ENCODE measurements around the gene RGS19. TPM values are rescaled to one million over a fixed set of nuclear protein-coding genes. Genes with fewer than 3 reads are reported as not detected.

Gene RGS19
- total and polyA plus RNA-seq, 2 of the 8 experiments (the other 6 are each of a cell fraction or from before 2014, with no cell fraction given): 12.7 to 16.8 TPM

GRCh38 chr20:64057628-64058498, 21.5 kb downstream of the RGS19 start:
- no peak overlapping the region for H3K56ac ChIP-seq (replicated peaks; ENCODE audit: insufficient read length, low read depth, low read length)
- H2BK20ac ChIP-seq (ENCODE audit: low read length): no peak overlapping the region; the same call in 1 of the 2 replicates
- H2BK120ac ChIP-seq (replicated peaks; ENCODE audit: low read depth, low read length): no peak overlapping the region
- no peak overlapping the region for H4K91ac ChIP-seq (replicated peaks; ENCODE audit: insufficient read length, low read length)
- no peak overlapping the region for H2AFZ ChIP-seq (ENCODE audit: low read length)
- peak overlapping the region; percentile 93 for H3K4ac ChIP-seq (replicated peaks; ENCODE audit: insufficient read length, low read depth, low read length)
- peak overlapping the region; percentile 88 for H4K8ac ChIP-seq (ENCODE audit: extremely low read depth, insufficient read depth, low read length)
- peak overlapping the region in 1 of 2 experiments; percentile 57; a peak in 1 of 4 replicates for H3K4me2 ChIP-seq (ENCODE audit: insufficient read depth in 1 of 2, low read depth in 2 of 2, low read length in 2 of 2)
- no peaks in the 10 kb centered on the region for H3K79me1 ChIP-seq (ENCODE audit: low read depth, low read length)
- no peak overlapping the region for H3K9ac ChIP-seq (replicated peaks in 1 of 4; ENCODE audit: extremely low read depth in 1 of 4, low read depth in 3 of 4, low read length in 3 of 4)
- H3K23me2 ChIP-seq (ENCODE audit: low read depth, low read length): no peaks in the 10 kb centered on the region; the same call in 1 of the 2 replicates
- peaks cover 0 to 5% (median 2%) of the 10 kb centered on the region in 4 experiments; a peak in 2 of 7 replicates for H3K27me3 ChIP-seq (replicated peaks in 1 of 4; ENCODE audit: control insufficient read depth in 3 of 4, extremely low read depth in 1 of 4, insufficient read depth in 3 of 4, low read length in 3 of 4)
- H4K20me1 ChIP-seq (replicated peaks in 1 of 2; ENCODE audit: control insufficient read depth in 1 of 2, insufficient read depth in 2 of 2, low read length in 2 of 2): no peaks in the 10 kb centered on the region
- WGBS, 2 experiments (ENCODE audit: extremely low coverage in 1 of 2, insufficient coverage in 1 of 2, insufficient read length in 1 of 2, insufficient replicate concordance in 2 of 2, low coverage in 1 of 2, low lambda C conversion rate in 2 of 2, missing lambda C conversion rate in 1 of 2): 40% methylated on average over 30 of the region's 33 CpGs; no CpG with 5 or more reads in 1 of the 2 experiments
- ChIA-PET CTCF (ENCODE audit: partially characterized antibody) (interaction anchor here (0.6 to 15.0 kb wide), 21 partner anchors 8 to 519 kb away, joined by 3 to 139 read pairs (median 4); partner anchors contain the start of genes C20orf204, LKAAEAR1, OPRL1 and RGS19), POLR2A (ENCODE audit: partially characterized antibody) (interaction anchor here (1.7 to 1.8 kb wide), 2 partner anchors 13 to 18 kb away, joined by 8 to 9 read pairs; no protein-coding TSS in a partner anchor)
- no peak overlapping the region for H2AK5ac ChIP-seq (ENCODE audit: low read depth, low read length)
- H3K27ac ChIP-seq (ENCODE audit: low read depth, low read length): no peak overlapping the region
- peaks cover 0 to 22% (median 14%) of the 10 kb centered on the region in 4 experiments; a peak in 6 of 7 replicates for H3K4me1 ChIP-seq (replicated peaks in 1 of 4; ENCODE audit: control insufficient read depth in 3 of 4, insufficient read depth in 4 of 4, low read length in 3 of 4)
- no peaks in the 10 kb centered on the region for H3K79me2 ChIP-seq (ENCODE audit: control insufficient read depth in 1 of 2, insufficient read depth in 2 of 2, low read length in 2 of 2)
- peak overlapping the region; percentile 62; the same call in 1 of the 2 replicates for H3K18ac ChIP-seq (ENCODE audit: extremely low read depth, low read length)
- H4K5ac ChIP-seq (ENCODE audit: insufficient read length, low read depth, low read length): no peak overlapping the region
- no peak overlapping the region; the same call in 1 of the 2 replicates for H2BK12ac ChIP-seq (ENCODE audit: low read depth, low read length)
- H3K23ac ChIP-seq (ENCODE audit: insufficient read length): no peak overlapping the region
- H3K4me3 ChIP-seq (ENCODE audit: extremely low read depth in 1 of 4, insufficient read depth in 2 of 4, low read depth in 3 of 4, low read length in 4 of 4): peak overlapping the region in 1 of 4 experiments; percentile 7; a peak in 1 of 8 replicates
- H3K9me3 ChIP-seq (ENCODE audit: insufficient read depth in 2 of 2, low read depth in 1 of 2, low read length in 1 of 2): no peaks in the 10 kb centered on the region
- DNase-seq (ENCODE audit: low read depth in 1 of 2, low spot score in 2 of 2) (peak in 1 of 2 experiments; percentile 98), FAIRE-seq (no peak)
- H3K14ac ChIP-seq (ENCODE audit: insufficient read length): no peak overlapping the region
- H2BK5ac ChIP-seq (ENCODE audit: low read depth, low read length): 0 out of 2 replicates have a peak overlapping the region, but pooled peaks have one; percentile 19
- H2BK15ac ChIP-seq (ENCODE audit: low read length): peak overlapping the region; percentile 98; the same call in 1 of the 2 replicates
- no peaks in the 10 kb centered on the region for H3K36me3 ChIP-seq (ENCODE audit: control insufficient read depth in 2 of 4, insufficient read depth in 4 of 4, low read length in 3 of 4)
- TF ChIP-seq CTCF (IDR thresholded peaks at IDR 0.05; ENCODE audit: control extremely low read depth in 1 of 3, insufficient read depth in 1 of 3, low read depth in 1 of 3, low read length in 3 of 3) (peak; percentile 91 to 97 (median 95)), RAD21 (IDR thresholded peaks at IDR 0.05 in 1 of 2, conservative IDR thresholded peaks at IDR 0.05 in 1 of 2; ENCODE audit: low read depth in 2 of 2, low read length in 2 of 2) (peak; percentile 87 to 88), RFX5 (IDR thresholded peaks at IDR 0.05; ENCODE audit: borderline replicate concordance, low read depth, low read length) (no peak), GABPA (IDR thresholded peaks at IDR 0.05; ENCODE audit: borderline replicate concordance, insufficient read depth, low read length) (0 out of 2 replicates have a peak, but pooled peaks have one; percentile 73), SP1 (IDR thresholded peaks at IDR 0.05; ENCODE audit: low read depth, low read length) (0 out of 2 replicates have a peak, but pooled peaks have one; percentile 18), SUZ12 (IDR thresholded peaks at IDR 0.05; ENCODE audit: low read length) (no peak), KDM1A (IDR thresholded peaks at IDR 0.05; ENCODE audit: borderline replicate concordance, low read length) (no peak)
